H9 (cell line): ENCODE results near the gene BRWD1. TPM values are rescaled to one million over a fixed set of nuclear protein-coding genes. Genes with fewer than 3 reads are reported as not detected.

ENCODE experiments used
- DNase-seq: peaks from one replicate; pipeline ENCODE4 v3.0.0-alpha.2; 2017
- H2AFZ ChIP-seq: one replicate; pipeline ENCODE4 v1.6.1; 2013; ENCODE audit warnings: mild to moderate bottlenecking, low read length, control low read depth, moderate library complexity
- H2AK5ac ChIP-seq: 2 replicates; pipeline ENCODE4 v1.6.1; 2013; ENCODE audit warnings: low read length, control low read depth, mixed read lengths; ENCODE audit not compliant: insufficient read length
- H2BK120ac ChIP-seq: one replicate; pipeline ENCODE4 v1.6.1; 2013; ENCODE audit warnings: low read depth, mild to moderate bottlenecking, low read length, control low read depth, inconsistent platforms; ENCODE audit not compliant: poor library complexity, severe bottlenecking
- H2BK12ac ChIP-seq: 2 replicates; pipeline ENCODE4 v1.6.1; 2013; ENCODE audit warnings: low read length, control low read depth, mixed read lengths, low read depth; ENCODE audit not compliant: insufficient read length
- H2BK15ac ChIP-seq: 2 replicates; pipeline ENCODE4 v1.6.1; 2013; ENCODE audit warnings: low read depth, low read length, control low read depth
- H2BK20ac ChIP-seq: one replicate; pipeline ENCODE4 v1.6.1; 2013; ENCODE audit warnings: low read depth, mild to moderate bottlenecking, low read length, control low read depth, inconsistent platforms; ENCODE audit not compliant: poor library complexity, severe bottlenecking
- H2BK5ac ChIP-seq: 2 replicates; pipeline ENCODE4 v1.6.1; 2013; ENCODE audit warnings: low read length, control low read depth, mixed read lengths; ENCODE audit not compliant: insufficient read length
- H3K14ac ChIP-seq: 2 replicates; pipeline ENCODE4 v1.6.1; 2013; ENCODE audit warnings: low read length, control low read depth; ENCODE audit not compliant: insufficient read depth
- H3K18ac ChIP-seq: 2 replicates; pipeline ENCODE4 v1.6.1; 2013; ENCODE audit warnings: low read depth, mild to moderate bottlenecking, mixed read lengths, low read length, control low read depth; ENCODE audit not compliant: insufficient read length
- H3K23ac ChIP-seq: 2 replicates; pipeline ENCODE4 v1.6.1; 2013; ENCODE audit warnings: low read length, control low read depth, mixed read lengths, low read depth; ENCODE audit not compliant: insufficient read length
- H3K23me2 ChIP-seq: 2 replicates; pipeline ENCODE4 v1.6.1; 2013; ENCODE audit warnings: low read depth, mild to moderate bottlenecking, mixed read lengths, low read length, control low read depth; ENCODE audit not compliant: insufficient read length, poor library complexity, severe bottlenecking
- H3K27ac ChIP-seq: 2 replicates; pipeline ENCODE4 v1.5.1; 2013; ENCODE audit warnings: low read length, control low read depth, mixed read lengths, low read depth; ENCODE audit not compliant: insufficient read length
- H3K27me3 ChIP-seq: 2 replicates; pipeline ENCODE4 v1.6.1; 2013; ENCODE audit warnings: low read length, control low read depth, inconsistent platforms; ENCODE audit not compliant: insufficient read depth
- H3K4ac ChIP-seq: 2 replicates; pipeline ENCODE4 v1.6.1; 2013; ENCODE audit warnings: low read depth, mild to moderate bottlenecking, control low read depth, inconsistent platforms, low read length, moderate library complexity
- H3K4me1 ChIP-seq: 2 replicates; pipeline ENCODE4 v1.6.1; 2013; ENCODE audit warnings: low read length, control low read depth, inconsistent platforms; ENCODE audit not compliant: insufficient read depth
- H3K4me2 ChIP-seq: 2 replicates; pipeline ENCODE4 v1.6.1; 2013; ENCODE audit warnings: low read length, control low read depth, mixed read lengths; ENCODE audit not compliant: insufficient read length, insufficient read depth
- H3K56ac ChIP-seq: 2 replicates; pipeline ENCODE4 v1.6.1; 2013; ENCODE audit warnings: low read depth, mild to moderate bottlenecking, mixed read lengths, low read length, control low read depth; ENCODE audit not compliant: insufficient read length
- H3K79me1 ChIP-seq: 2 replicates; pipeline ENCODE4 v1.6.1; 2013; ENCODE audit warnings: low read depth, mild to moderate bottlenecking, moderate library complexity, low read length, control low read depth, inconsistent platforms; ENCODE audit not compliant: insufficient read depth, poor library complexity, severe bottlenecking
- H3K79me2 ChIP-seq: 2 replicates; pipeline ENCODE4 v1.6.1; 2013; ENCODE audit warnings: low read length, control low read depth, inconsistent platforms; ENCODE audit not compliant: insufficient read depth
- H3K9ac ChIP-seq: 2 replicates; pipeline ENCODE4 v1.6.1; 2013; ENCODE audit warnings: low read length, control low read depth, mixed read lengths; ENCODE audit not compliant: insufficient read length; ENCODE audit errors: extremely low read depth
- H3K9me3 ChIP-seq: one replicate; pipeline ENCODE4 v1.6.1; 2013; ENCODE audit warnings: low read depth, low read length, inconsistent platforms; ENCODE audit not compliant: control insufficient read depth
- H3T11ph ChIP-seq: one replicate; pipeline ENCODE4 v1.6.1; 2013; ENCODE audit warnings: mild to moderate bottlenecking, low read length, control low read depth, inconsistent platforms
- H4K20me1 ChIP-seq: one replicate; pipeline ENCODE4 v1.6.1; 2013; ENCODE audit not compliant: control insufficient read depth, insufficient read length, insufficient read depth
- H4K5ac ChIP-seq: 2 replicates; pipeline ENCODE4 v1.6.1; 2013; ENCODE audit warnings: low read depth, mild to moderate bottlenecking, mixed read lengths, low read length, control low read depth; ENCODE audit not compliant: insufficient read length
- H4K8ac ChIP-seq: replicated peaks from 2 replicates; pipeline ENCODE4 v1.6.1; 2013; ENCODE audit warnings: low read length, control low read depth, mixed read lengths, low read depth; ENCODE audit not compliant: insufficient read length
- H4K91ac ChIP-seq: 2 replicates; pipeline ENCODE4 v1.6.1; 2013; ENCODE audit warnings: low read depth, mild to moderate bottlenecking, moderate library complexity, mixed read lengths, low read length, control low read depth; ENCODE audit not compliant: insufficient read length
- H3K27ac Mint-ChIP-seq, 3 experiments: 2 replicates in 2 of 3; 3 replicates in 1 of 3; pipeline ENCODE4 v1.8.0; 2020 to 2021; ENCODE audit warnings: mixed read lengths in 3 of 3, mild to moderate bottlenecking in 1 of 3, moderate library complexity in 1 of 3
- H3K27me3 Mint-ChIP-seq: 2 replicates; pipeline ENCODE4 v1.8.0; 2021; ENCODE audit warnings: low read depth, mild to moderate bottlenecking, moderate library complexity, mixed read lengths
- H3K36me3 Mint-ChIP-seq, 3 experiments: 2 replicates in 2 of 3; 3 replicates in 1 of 3; pipeline ENCODE4 v1.8.0; 2020 to 2021; ENCODE audit warnings: low read depth in 3 of 3, mixed read lengths in 3 of 3; ENCODE audit not compliant: insufficient read depth in 1 of 3
- H3K4me1 Mint-ChIP-seq, 2 experiments: 2 replicates each; pipeline ENCODE4 v1.8.0; 2020; ENCODE audit warnings: mixed read lengths in 2 of 2
- H3K4me3 Mint-ChIP-seq, 2 experiments: 2 replicates in 1 of 2; 3 replicates in 1 of 2; pipeline ENCODE4 v1.8.0; 2020 to 2021; ENCODE audit warnings: mild to moderate bottlenecking in 2 of 2, mixed read lengths in 2 of 2, moderate library complexity in 1 of 2
- H3K9me3 Mint-ChIP-seq, 2 experiments: 2 replicates in 1 of 2; 3 replicates in 1 of 2; pipeline ENCODE4 v1.8.0; 2020; ENCODE audit warnings: mild to moderate bottlenecking in 2 of 2, mixed read lengths in 2 of 2, moderate library complexity in 1 of 2
- CTCF ChIP-seq: fragments of 200-600 bp; sonication (generic); conservative IDR thresholded peaks from 3 replicates; pipeline ENCODE4 v1.8.0; 2021; ENCODE audit warnings: antibody characterized with exemption, mild to moderate bottlenecking
- WGBS: extraction: QIAGEN DNeasy Blood & Tissue Kit; methylation state at CpG from one replicate; pipeline ENCODE4 v1.1.7; 2013; ENCODE audit warnings: missing lambda C conversion rate, low lambda C conversion rate, mixed read lengths; ENCODE audit not compliant: insufficient read length; ENCODE audit errors: extremely low coverage; 5-methylcytosine and 5-hydroxymethylcytosine counted together
- total RNA-seq: library from RNA; stranded (reverse); gene quantifications from 2 replicates; pipeline ENCODE4 v1.2.1, GENCODE V29; 2021

The BRWD1 gene
- total RNA-seq, 1 experiment from 2014 or later: 48.4 TPM

- Histone ChIP-seq H4K8ac (no peak overlapping the region), H3T11ph (no peak overlapping the region), H2AK5ac (no peak overlapping the region), H2BK120ac (no peak overlapping the region), H3K23ac (no peak overlapping the region), H3K9ac (no peak overlapping the region), H3K4ac (no peak overlapping the region), H2BK12ac (no peak overlapping the region), H3K79me2 (no peaks in the 10 kb centered on the region), H3K23me2 (peaks cover 7% of the 10 kb centered on the region), H2AFZ (no peak overlapping the region), H3K27me3 (no peaks in the 10 kb centered on the region), H3K14ac (no peak overlapping the region), H2BK20ac (no peak overlapping the region), H3K4me1 (0 out of 2 replicates have a peak, but pooled peaks cover 3% of the 10 kb centered on the region), H3K27ac (no peak overlapping the region), H4K20me1 (no peaks in the 10 kb centered on the region), H4K91ac (no peak overlapping the region), H4K5ac (no peak overlapping the region), H2BK15ac (no peak overlapping the region), H3K4me2 (no peak overlapping the region), H3K56ac (no peak overlapping the region), H3K79me1 (no peaks in the 10 kb centered on the region), H3K18ac (no peak overlapping the region), H2BK5ac (no peak overlapping the region), H3K9me3 (no peaks in the 10 kb centered on the region)
- TF ChIP-seq CTCF: no peak
- no CpG with 5 or more reads among the region's 4 CpGs for WGBS
- no peak for DNase-seq
- Mint-ChIP-seq H3K27me3 (no peaks in the 10 kb centered on the region; the same call in 1 of the 2 replicates), H3K27ac (no peak overlapping the region), H3K4me1 (peaks cover 26 to 28% of the 10 kb centered on the region in 2 experiments), H3K9me3 (no peaks in the 10 kb centered on the region), H3K36me3 (peaks cover 21 to 33% (median 28%) of the 10 kb centered on the region in 3 experiments; a peak in 6 of 7 replicates), H3K4me3 (peak overlapping the region; percentile 94 to 96)
Measured at GRCh38 chr21:39181205-39181818, 132.1 kb downstream of the BRWD1 start.
